Esophagus muscularis mucosa (tissue), 3 donors: ENCODE measurements around the gene SPOCK1.

Experiments used
- CTCF ChIP-seq, 3 experiments: fragments of 200-600 bp in 2 of 3; fragments of 450-650 bp in 1 of 3; sonication (generic) in 2 of 3; IDR thresholded peaks; one replicate each; pipeline ENCODE4 v1.5.1; 2017 to 2019; ENCODE audit warnings: antibody characterized with exemption in 3 of 3, mild to moderate bottlenecking in 2 of 3, moderate library complexity in 1 of 3
- POLR2A ChIP-seq: fragments of 450-650 bp; IDR thresholded peaks from one replicate; pipeline ENCODE4 v1.6.1; 2017; ENCODE audit warnings: antibody characterized with exemption, moderate library complexity, mild to moderate bottlenecking, low read depth

GRCh38 chr5:137010226-137010625 lies 488.9 kb downstream of the SPOCK1 start:
- TF ChIP-seq CTCF (IDR thresholded peaks at IDR 0.05) (no peak), POLR2A (no peak)
